OCI-LY1 (cell line): ENCODE results near the gene TARS2.

Source experiments
- H2AFZ ChIP-seq: fragments of 200-600 bp; sonication (generic), shearing (Covaris generic); 2 replicates; pipeline ENCODE4 v1.6.0; 2014; ENCODE audit warnings: antibody characterized with exemption, mild to moderate bottlenecking, low read length
- H3F3A ChIP-seq: fragments of 200-600 bp; sonication (generic), shearing (Covaris generic); 2 replicates; pipeline ENCODE4 v1.6.0; 2014; ENCODE audit warnings: mild to moderate bottlenecking, antibody characterized with exemption, low read length, moderate library complexity; ENCODE audit not compliant: insufficient read depth
- H3K27ac ChIP-seq: fragments of 200-600 bp; sonication (generic); 2 replicates; pipeline ENCODE4 v1.5.1; 2014; ENCODE audit warnings: low read length, mixed run types, mild to moderate bottlenecking, low read depth; ENCODE audit not compliant: poor library complexity, severe bottlenecking
- H3K27me3 ChIP-seq: fragments of 200-600 bp; sonication (generic); 2 replicates; pipeline ENCODE4 v1.6.0; 2014; ENCODE audit warnings: antibody characterized with exemption, mild to moderate bottlenecking, low read length, moderate library complexity; ENCODE audit not compliant: insufficient read depth
- H3K36me3 ChIP-seq: fragments of 200-600 bp; sonication (generic); 2 replicates; pipeline ENCODE4 v1.6.1; 2014; ENCODE audit warnings: mild to moderate bottlenecking, antibody characterized with exemption, low read length, moderate library complexity, mixed read lengths; ENCODE audit not compliant: insufficient read depth
- H3K4me1 ChIP-seq: fragments of 200-600 bp; sonication (generic); 2 replicates; pipeline ENCODE4 v1.5.1; 2014; ENCODE audit warnings: mild to moderate bottlenecking, low read length, moderate library complexity; ENCODE audit not compliant: insufficient read depth, severe bottlenecking
- H3K4me2 ChIP-seq: fragments of 200-600 bp; sonication (generic), shearing (Covaris generic); 2 replicates; pipeline ENCODE4 v1.6.1; 2014; ENCODE audit warnings: low read length
- H3K4me3 ChIP-seq: fragments of 200-600 bp; sonication (generic); 2 replicates; pipeline ENCODE4 v1.5.1; 2014; ENCODE audit warnings: low read length, low read depth, mild to moderate bottlenecking, mixed read lengths; ENCODE audit not compliant: poor library complexity, severe bottlenecking
- H3K79me2 ChIP-seq: fragments of 200-600 bp; shearing (Covaris generic); 2 replicates; pipeline ENCODE4 v1.6.1; 2016; ENCODE audit warnings: mixed run types, low read length, mixed read lengths; ENCODE audit not compliant: insufficient read depth
- H3K9ac ChIP-seq: fragments of 200-600 bp; sonication (generic), shearing (Covaris generic); 2 replicates; pipeline ENCODE4 v1.6.1; 2014; ENCODE audit warnings: mild to moderate bottlenecking, low read length, mixed read lengths
- H3K9me2 ChIP-seq: fragments of 200-600 bp; sonication (generic), shearing (Covaris generic); 2 replicates; pipeline ENCODE4 v1.6.1; 2014; ENCODE audit warnings: low read depth, mild to moderate bottlenecking, low read length, mixed read lengths
- H3K9me3 ChIP-seq: fragments of 200-600 bp; shearing (Covaris generic); 2 replicates; pipeline ENCODE4 v1.6.1; 2014; ENCODE audit warnings: low read length, mixed read lengths
- H4K20me1 ChIP-seq: fragments of 200-600 bp; sonication (generic), shearing (Covaris generic); 2 replicates; pipeline ENCODE4 v1.6.0; 2016; ENCODE audit warnings: mild to moderate bottlenecking, low read length; ENCODE audit not compliant: insufficient read depth
- CTCF ChIP-seq: fragments of 200-600 bp; sonication (generic), shearing (Covaris generic); IDR thresholded peaks from 2 replicates; pipeline ENCODE4 v1.5.1; 2017; ENCODE audit warnings: mild to moderate bottlenecking, antibody characterized with exemption, low read length, moderate library complexity, mixed read lengths
- EZH2 ChIP-seq: fragments of 200-600 bp; sonication (generic), shearing (Covaris generic); IDR thresholded peaks from 2 replicates; pipeline ENCODE4 v1.8.0; 2017; ENCODE audit warnings: borderline replicate concordance, mixed run types, mild to moderate bottlenecking, antibody characterized with exemption, low read length, moderate library complexity, mixed read lengths

The TARS2 gene

GRCh38 chr1:150525348-150525747 lies 38.1 kb downstream of the TARS2 start:
- Histone ChIP-seq H3K4me1 (peaks cover 4% of the 10 kb centered on the region), H4K20me1 (no peaks in the 10 kb centered on the region), H3K9ac (no peak overlapping the region), H3K9me2 (no peaks in the 10 kb centered on the region), H3K9me3 (no peaks in the 10 kb centered on the region), H3K27ac (no peak overlapping the region), H3K4me3 (no peak overlapping the region), H3K27me3 (no peaks in the 10 kb centered on the region), H3K79me2 (no peaks in the 10 kb centered on the region), H2AFZ (no peak overlapping the region), H3K36me3 (no peaks in the 10 kb centered on the region), H3K4me2 (no peak overlapping the region), H3F3A (no peaks in the 10 kb centered on the region)
- TF ChIP-seq EZH2 (no peak), CTCF (no peak)

- Histone ChIP-seq H3K4me3 (no peak overlapping the region), H3K9ac (no peak overlapping the region), H3K9me3 (no peaks in the 10 kb centered on the region), H3K9me2 (no peaks in the 10 kb centered on the region), H3K4me1 (peaks cover 4% of the 10 kb centered on the region), H4K20me1 (no peaks in the 10 kb centered on the region), H3K27ac (no peak overlapping the region), H2AFZ (no peak overlapping the region), H3K4me2 (no peak overlapping the region), H3K79me2 (no peaks in the 10 kb centered on the region), H3F3A (no peaks in the 10 kb centered on the region), H3K27me3 (no peaks in the 10 kb centered on the region), H3K36me3 (no peaks in the 10 kb centered on the region)
- TF ChIP-seq CTCF (no peak), EZH2 (no peak)
Observed at GRCh38 chr1:150528196-150528595, 41.0 kb downstream of the TARS2 start.

- Histone ChIP-seq H3F3A (no peaks in the 10 kb centered on the region), H3K4me1 (peaks cover 4% of the 10 kb centered on the region), H3K9ac (no peak overlapping the region), H3K9me2 (no peaks in the 10 kb centered on the region), H3K27me3 (no peaks in the 10 kb centered on the region), H3K4me3 (no peak overlapping the region), H2AFZ (no peak overlapping the region), H4K20me1 (no peaks in the 10 kb centered on the region), H3K27ac (no peak overlapping the region), H3K79me2 (no peaks in the 10 kb centered on the region), H3K9me3 (no peaks in the 10 kb centered on the region), H3K4me2 (no peak overlapping the region), H3K36me3 (no peaks in the 10 kb centered on the region)
- TF ChIP-seq EZH2 (no peak), CTCF (no peak)
Observed at GRCh38 chr1:150529017-150529416, 41.8 kb downstream of the TARS2 start.
